IPS DF 19.7 (cell line): ENCODE data around the gene ZNF416.
A peak's percentile ranks its signal among the peaks of the same experiment; 100 is the strongest.

Experiments
- DNase-seq: peaks from one replicate; pipeline ENCODE4 v3.0.0-alpha.2; 2013; ENCODE audit warnings: low read depth, low spot score

Gene ZNF416

GRCh38 chr19:57559008-57559403 is 19.7 kb downstream of the ZNF416 start:
- DNase-seq, result no peak

GRCh38 chr19:57558525-57558924 is 20.2 kb downstream of the ZNF416 start:
- no peak for DNase-seq

- DNase-seq, result no peak
Observed at GRCh38 chr19:57557659-57558058, 21.1 kb downstream of the ZNF416 start.

GRCh38 chr19:57552432-57552831 is 26.3 kb downstream of the ZNF416 start:
- DNase-seq, result no peak

- no peak for DNase-seq
Observed at GRCh38 chr19:57546513-57546912, 32.2 kb downstream of the ZNF416 start.

- no peak for DNase-seq
Observed at GRCh38 chr19:57537953-57538547, 40.7 kb downstream of the ZNF416 start.

DNA sequence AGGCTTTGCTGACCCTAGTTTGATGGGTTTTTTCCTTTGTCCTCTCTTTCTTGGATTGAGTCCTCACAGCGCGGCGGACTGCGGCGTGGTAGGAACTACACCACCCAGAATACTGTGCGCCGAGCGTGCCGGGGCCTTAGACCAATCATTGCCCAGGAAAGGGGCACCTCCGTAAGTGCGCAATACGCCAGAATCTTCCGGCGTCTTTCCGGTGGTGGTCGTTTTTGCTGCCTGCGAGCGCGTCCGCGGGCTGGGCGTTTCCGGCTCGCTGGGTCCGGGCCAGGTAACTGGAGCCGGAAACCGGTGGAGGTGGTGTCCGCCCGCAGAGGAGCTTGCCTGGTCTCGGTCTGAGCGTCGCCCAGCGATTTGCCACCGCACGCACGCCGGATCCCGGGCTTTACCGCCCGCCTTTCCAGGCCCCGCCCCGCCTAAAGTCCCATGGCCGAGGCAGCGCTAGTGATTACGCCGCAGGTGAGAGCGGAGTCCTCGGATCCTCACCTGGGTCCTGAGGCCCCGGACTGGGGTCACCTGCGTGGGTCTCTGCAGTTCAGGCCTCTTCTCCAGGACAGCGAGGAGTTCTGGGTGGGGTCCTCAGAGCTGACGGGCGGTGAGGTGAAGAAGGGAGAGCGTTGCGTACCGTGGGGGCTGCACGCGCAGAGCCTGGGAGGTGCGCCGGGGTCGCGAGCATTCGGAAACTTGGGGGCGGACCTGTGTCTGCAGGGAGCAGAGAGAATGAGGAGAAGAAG is 51.4 kb downstream of the ZNF416 start, which contains the start of gene ZNF549:
Gene ZNF549 (plus strand): TSS at position 221 of the 746 bp plus-strand sequence. CDS start 218 bp downstream, at position 439.
- peak; percentile 95 for DNase-seq
